ENCODE data around the gene ARHGEF26.

GRCh38 chr3:154119951-154120350 is 1.2 kb upstream of the ARHGEF26 start:
- TF ChIP-seq CTCF (IDR thresholded peaks at IDR 0.05) (no peak), POLR2A (IDR thresholded peaks at IDR 0.05; ENCODE audit: low read depth) (no peak), EP300 (IDR thresholded peaks at IDR 0.05) (no peak)
